Lung microvascular endothelial cell (primary cell): Measurements from ENCODE around the gene ERBB2. TPM values are rescaled to one million over a fixed set of nuclear protein-coding genes. Genes with fewer than 3 reads are reported as not detected.
A peak's percentile ranks its signal among the peaks of the same experiment; 100 is the strongest.
"Not testable (repeated sequence)": the region's sequence is repeated elsewhere in the genome, so short reads cannot be mapped to it uniquely, and the experiment has no call there.

ENCODE experiments used
- DNase-seq, 2 donors: peaks; one replicate each; pipeline versions ENCODE4 v3.0.0 to v3.0.0-alpha.2; 2010; ENCODE audit warnings: low read depth in 2 of 2
- total RNA-seq: library from RNA; depleted of rRNA; stranded (reverse); fragments of >200 nt; gene quantifications from 2 replicates; pipeline ENCODE4 v1.2.1, GENCODE V29; 2014

Gene ERBB2
- total RNA-seq, 1 donor from 2014 or later, result 0.60 TPM

DNA sequence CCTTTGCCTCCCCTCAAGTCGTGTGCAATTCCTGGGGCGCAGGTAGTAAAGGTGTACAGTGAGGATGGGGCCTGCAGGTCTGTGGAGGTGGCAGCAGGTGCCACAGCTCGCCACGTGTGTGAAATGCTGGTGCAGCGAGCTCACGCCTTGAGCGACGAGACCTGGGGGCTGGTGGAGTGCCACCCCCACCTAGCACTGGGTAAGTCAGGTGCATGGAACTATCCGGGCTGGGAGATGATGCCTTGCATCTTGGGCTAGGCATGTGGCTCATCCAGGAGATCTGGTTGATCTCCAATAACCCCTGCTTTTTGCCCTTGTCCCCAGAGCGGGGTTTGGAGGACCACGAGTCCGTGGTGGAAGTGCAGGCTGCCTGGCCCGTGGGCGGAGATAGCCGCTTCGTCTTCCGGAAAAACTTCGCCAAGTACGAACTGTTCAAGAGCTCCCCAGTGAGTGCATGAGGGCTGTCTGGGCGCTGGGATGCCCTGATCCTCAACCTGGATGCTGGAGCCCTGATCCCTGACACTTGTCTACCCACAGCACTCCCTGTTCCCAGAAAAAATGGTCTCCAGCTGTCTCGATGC, 43.1 kb downstream of the ERBB2 start:
- no peak for DNase-seq

GRCh38 chr17:39744075-39744835, 44.4 kb downstream of the ERBB2 start:
- DNase-seq, result no peak

- no peak for DNase-seq
Observed at GRCh38 chr17:39744836-39745215, 45.0 kb downstream of the ERBB2 start.

DNA sequence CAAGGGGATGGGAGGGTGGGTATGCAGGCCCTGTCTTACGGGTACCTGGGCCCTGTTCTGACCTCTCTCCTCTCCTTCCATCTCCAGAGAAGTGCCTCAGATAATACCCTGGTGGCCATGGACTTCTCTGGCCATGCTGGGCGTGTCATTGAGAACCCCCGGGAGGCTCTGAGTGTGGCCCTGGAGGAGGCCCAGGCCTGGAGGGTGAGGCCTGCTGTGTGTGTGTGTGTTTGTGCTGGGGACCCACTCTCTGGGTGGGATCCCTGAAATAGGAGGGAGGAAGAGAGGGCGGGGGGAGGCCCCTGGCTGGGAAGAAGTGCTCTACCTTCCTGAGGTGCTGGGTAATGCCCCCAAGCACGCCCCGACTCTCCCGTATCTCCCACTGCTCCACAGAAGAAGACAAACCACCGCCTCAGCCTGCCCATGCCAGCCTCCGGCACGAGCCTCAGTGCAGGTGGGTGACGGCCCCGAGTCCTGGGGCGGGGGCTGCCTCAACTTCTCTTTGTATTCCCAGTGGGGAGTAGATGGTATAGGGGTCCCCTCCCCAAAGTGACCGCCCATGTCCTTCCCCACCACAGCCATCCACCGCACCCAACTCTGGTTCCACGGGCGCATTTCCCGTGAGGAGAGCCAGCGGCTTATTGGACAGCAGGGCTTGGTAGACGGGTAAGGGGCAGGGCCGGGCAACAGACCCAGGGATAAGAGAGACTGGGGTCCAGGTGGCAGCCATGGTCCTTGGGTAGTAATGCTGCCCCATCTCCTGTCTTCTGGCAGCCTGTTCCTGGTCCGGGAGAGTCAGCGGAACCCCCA, 45.7 kb downstream of the ERBB2 start:
- no peak for DNase-seq

GRCh38 chr17:39746145-39746461, 46.2 kb downstream of the ERBB2 start:
- DNase-seq, result no peak

- DNase-seq, result no peak
Observed at GRCh38 chr17:39747745-39748144, 47.9 kb downstream of the ERBB2 start.

DNA sequence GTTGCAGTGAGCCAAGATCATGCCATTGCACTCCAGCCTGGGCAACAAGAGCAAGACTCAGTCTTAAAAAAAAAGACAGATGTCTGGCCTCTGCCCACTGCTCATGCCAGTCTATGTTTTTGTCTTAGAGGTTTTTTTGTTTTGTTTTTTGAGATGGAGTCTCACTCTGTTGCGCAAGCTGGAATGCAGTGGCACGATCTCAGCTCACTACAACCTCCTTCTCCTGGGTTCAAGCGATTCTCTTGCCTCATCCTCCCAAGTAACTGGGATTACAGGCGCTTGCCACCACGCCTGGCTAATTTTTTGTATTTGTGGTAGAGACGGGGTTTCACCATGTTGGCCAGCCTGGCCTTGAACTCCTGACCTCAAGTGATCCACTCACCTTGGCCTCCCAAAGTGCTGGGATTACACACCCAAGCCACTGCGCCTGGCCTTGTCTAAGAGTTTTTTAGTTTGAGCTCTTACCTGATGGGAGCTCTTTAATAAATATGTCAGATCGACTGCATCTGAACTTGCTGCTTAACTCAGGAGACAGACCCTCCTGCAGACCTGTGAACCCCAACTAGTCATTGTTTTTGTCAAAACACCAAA, 48.7 kb downstream of the ERBB2 start:
- not testable (repeated sequence) for DNase-seq

DNA sequence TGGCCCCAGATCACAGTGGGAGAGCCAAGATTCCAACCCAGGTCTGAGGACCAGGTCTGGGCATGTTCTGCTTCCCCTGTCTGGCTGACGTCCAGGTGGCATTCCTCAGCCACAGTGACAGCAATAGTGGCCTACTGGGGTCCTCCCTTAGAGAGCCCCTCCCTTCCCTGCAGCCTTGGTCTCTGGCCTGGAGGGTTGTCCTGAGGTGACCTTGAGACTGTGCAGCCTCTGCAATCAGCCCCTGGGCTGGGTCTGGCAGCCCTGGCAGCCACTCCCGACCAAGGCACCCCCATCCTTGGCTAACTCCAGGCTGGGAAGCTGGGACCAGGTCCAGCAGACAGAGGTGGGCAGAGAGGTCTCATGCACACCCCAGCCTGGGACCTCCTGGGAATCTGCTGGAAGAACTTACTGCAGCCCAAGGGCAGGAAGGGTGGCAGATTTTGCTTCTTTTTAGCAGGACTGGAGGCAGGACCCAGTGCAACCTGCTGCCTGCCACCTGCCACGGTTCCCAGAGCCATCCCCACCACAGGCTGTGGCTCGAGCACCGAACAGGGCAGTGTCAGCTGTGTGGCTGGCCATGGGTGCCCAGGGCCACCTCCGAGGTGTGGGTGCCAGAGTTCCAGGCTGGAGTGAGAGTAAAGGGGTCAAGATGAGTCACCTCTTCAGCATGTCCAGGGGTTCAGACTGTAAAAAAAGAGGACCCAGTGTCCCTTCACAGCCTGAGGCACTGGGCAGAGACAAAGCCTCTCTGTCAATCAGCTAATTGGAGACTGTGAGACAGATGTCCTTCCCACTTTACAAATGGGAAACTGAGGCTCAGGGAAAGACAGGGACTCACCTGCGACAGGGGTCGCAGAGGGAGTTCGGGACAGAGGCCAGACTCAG, 50.5 kb downstream of the ERBB2 start:
- no peak for DNase-seq

- no peak for DNase-seq
Observed at GRCh38 chr17:39751016-39751543, 51.2 kb downstream of the ERBB2 start.

DNA sequence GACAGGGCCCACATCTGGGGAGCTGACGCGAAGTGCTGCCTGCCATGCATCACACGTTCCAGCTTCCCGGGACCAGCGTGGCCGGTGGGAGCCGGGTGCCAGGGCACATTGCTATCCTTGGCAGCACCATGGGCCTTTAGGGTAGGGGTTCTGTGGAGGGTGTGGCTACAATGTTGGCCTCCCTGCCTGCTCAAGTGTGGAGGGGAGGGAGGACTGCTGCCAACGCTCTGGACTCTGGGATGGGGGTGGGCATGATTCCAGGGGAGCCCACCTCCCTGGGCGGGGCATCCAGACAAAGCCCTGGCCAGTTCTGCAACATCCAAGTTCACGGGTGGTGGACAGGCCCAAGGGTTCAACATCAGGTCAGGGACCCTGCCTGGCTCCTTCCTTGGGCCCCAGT, 51.8 kb downstream of the ERBB2 start:
- no peak for DNase-seq

DNA sequence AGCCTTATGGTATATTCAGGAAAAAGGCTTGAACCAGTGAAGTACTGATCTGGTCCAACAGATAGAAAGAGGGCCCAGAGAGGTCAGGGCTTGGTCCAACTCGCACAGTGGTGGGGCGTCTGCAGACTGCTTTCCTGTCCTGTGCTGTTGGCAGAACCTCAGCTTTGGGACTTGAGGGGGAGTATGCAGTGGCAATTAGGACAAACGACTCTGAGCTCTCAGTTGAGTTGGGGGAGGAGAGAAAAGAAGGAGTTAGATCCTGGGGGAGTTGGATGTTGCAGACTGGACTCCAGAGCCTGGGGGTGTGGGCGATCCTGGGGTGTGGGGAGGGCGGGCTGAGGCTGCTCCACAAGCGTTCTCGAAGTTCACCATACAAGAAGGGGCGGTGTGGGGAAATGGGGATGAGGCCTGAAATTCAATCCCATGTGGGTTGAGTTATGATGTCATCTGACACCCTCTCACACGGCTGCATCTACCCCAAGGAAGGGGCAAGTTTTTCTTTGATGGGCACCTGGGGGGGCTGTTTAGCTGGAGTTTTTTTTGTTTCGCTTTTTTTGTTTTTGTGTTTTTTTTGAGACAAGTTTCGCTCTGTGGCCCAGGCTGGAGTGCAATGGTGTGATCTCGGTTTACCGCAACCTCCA, 52.5 kb downstream of the ERBB2 start:
- DNase-seq, result no peak

DNA sequence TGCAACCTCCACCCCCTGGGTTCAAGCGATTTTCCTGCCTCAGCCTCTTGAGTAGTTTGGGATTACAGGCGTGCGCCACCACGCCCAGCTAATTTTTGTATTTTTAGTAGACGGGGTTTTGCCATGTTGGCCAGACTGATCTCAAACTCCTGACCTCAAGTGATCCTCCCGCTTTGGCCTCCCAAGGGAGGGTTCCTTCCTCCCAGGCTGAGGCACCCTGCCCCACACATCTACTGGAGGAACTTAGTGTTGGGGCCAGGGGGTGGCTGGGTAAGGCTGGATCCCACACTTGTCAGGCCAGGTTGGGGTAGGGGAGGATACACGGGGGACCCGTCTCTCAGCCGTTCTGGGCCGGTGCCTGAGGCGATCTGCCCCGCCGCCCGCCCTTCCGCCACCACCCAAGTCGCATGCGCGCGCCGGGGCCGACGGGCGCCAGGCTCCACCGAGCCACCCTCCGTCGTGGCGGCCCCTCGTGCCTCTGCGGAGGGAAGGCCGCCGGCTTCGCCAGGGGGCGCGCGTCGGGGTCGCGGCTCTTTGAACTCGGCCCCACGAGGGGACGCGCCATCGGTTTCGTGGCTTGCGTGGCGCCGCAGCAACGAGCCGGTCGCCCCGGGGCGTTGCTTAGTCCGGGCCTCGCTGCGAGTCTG, 53.8 kb downstream of the ERBB2 start:
- peak; percentile 34 to 39 for DNase-seq

GRCh38 chr17:39754161-39754957, 54.5 kb downstream of the ERBB2 start:
- DNase-seq, result peak; percentile 67 to 76

GRCh38 chr17:39754958-39755553, 55.2 kb downstream of the ERBB2 start:
- no peak for DNase-seq

GRCh38 chr17:39755554-39756379, 55.9 kb downstream of the ERBB2 start:
- DNase-seq, result peak in 1 of 2 donors; percentile 16

DNA sequence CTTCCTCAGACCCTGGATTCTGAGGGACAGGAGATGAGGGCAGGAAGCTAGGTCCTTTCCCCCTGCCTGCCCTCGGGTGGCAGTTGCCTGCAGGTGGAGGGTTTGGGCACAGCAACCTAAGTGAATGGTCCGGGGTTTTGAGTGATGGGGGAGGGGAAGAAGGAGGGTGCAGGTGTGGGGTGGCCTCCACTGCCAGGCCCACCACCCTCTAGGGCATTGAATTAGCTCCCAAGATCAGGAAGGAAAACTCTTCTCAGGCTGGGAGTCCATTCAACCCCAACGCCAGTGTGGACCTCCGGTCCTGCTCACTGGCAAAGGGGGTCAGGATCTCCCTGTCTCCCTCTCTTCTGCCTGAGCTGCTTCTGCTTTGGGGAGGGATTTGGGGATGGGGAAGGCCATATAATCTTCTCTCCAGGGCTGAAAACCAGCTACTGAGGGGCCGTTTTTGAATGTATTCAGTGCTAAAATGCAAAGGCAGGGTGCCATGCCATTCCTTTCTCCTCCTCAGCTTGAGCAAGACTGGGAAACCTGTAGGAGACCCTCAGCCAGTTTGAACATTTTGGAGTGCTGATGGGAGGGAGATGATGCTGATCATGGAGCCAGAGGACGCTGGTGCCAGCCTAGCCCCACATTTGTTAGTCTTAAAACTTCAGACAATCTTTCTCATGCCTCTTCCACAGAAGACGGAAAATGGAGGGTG, 56.7 kb downstream of the ERBB2 start:
- no peak for DNase-seq

- DNase-seq, result no peak
Observed at GRCh38 chr17:39757176-39757662, 57.4 kb downstream of the ERBB2 start.
